Measurements from ENCODE around the gene PDCL3. TPM values are rescaled to one million over a fixed set of nuclear protein-coding genes. Genes with fewer than 3 reads are reported as not detected.

The PDCL3 gene
- total RNA-seq, 1 experiment from 2014 or later, result 21.3 TPM

- no TSS peak for BruUV-seq (replicated peaks)
- ChIA-PET CTCF (no interaction called here), POLR2A (no interaction called here)
- intact Hi-C loops (cut with micrococcal nuclease; ENCODE audit: unreplicated experiment), result no loop called here
- Mint-ChIP-seq H3K4me1 (ENCODE audit: low read depth, unreplicated experiment) (no peaks in the 10 kb centered on the region), H3K4me3 (ENCODE audit: unreplicated experiment) (no peak overlapping the region), H3K27ac (ENCODE audit: unreplicated experiment) (no peak overlapping the region), H3K27me3 (ENCODE audit: insufficient read depth, unreplicated experiment) (no peaks in the 10 kb centered on the region), H3K9me3 (ENCODE audit: unreplicated experiment) (no peaks in the 10 kb centered on the region), H3K36me3 (ENCODE audit: insufficient read depth, unreplicated experiment) (no peaks in the 10 kb centered on the region)
- Histone ChIP-seq H3K4me3 (ENCODE audit: low read depth, low read length) (no peak overlapping the region), H3K27me3 (replicated peaks; ENCODE audit: control insufficient read depth, insufficient read depth, low read length) (no peaks in the 10 kb centered on the region), H3K4me1 (no peaks in the 10 kb centered on the region), H3K9me3 (no peaks in the 10 kb centered on the region), H3K36me3 (ENCODE audit: control insufficient read depth, insufficient read depth, low read length) (no peaks in the 10 kb centered on the region)
- DNase-seq, result no peak
- TF ChIP-seq CTCF (IDR thresholded peaks at IDR 0.05; ENCODE audit: insufficient read depth in 1 of 2, low read depth in 1 of 2, low read length in 1 of 2, severe bottlenecking in 1 of 2, unreplicated experiment in 1 of 2), result no peak
Measured at GRCh38 chr2:100584816-100585215, 22.0 kb downstream of the PDCL3 start.

GRCh38 chr2:100588071-100588786, 25.4 kb downstream of the PDCL3 start:
- H3K9me3 Mint-ChIP-seq (ENCODE audit: unreplicated experiment), result no peaks in the 10 kb centered on the region
- no peak overlapping the region for H3K4me3 ChIP-seq (ENCODE audit: low read depth, low read length)
- no peak for TF ChIP-seq CTCF (IDR thresholded peaks at IDR 0.05; ENCODE audit: insufficient read depth in 1 of 2, low read depth in 1 of 2, low read length in 1 of 2, severe bottlenecking in 1 of 2, unreplicated experiment in 1 of 2)
- H3K27ac Mint-ChIP-seq (ENCODE audit: unreplicated experiment), result no peak overlapping the region
- H3K27me3 ChIP-seq (replicated peaks; ENCODE audit: control insufficient read depth, insufficient read depth, low read length), result no peaks in the 10 kb centered on the region
- no TSS peak for BruUV-seq (replicated peaks)
- ChIA-PET POLR2A (no interaction called here), CTCF (interaction anchor here (0.7 kb wide), 1 partner anchor 15 kb away, joined by 3 read pairs; no protein-coding TSS in a partner anchor)
- intact Hi-C loops (cut with micrococcal nuclease; ENCODE audit: unreplicated experiment), result no loop called here
- H3K27me3 Mint-ChIP-seq (ENCODE audit: insufficient read depth, unreplicated experiment), result peaks cover 8% of the 10 kb centered on the region
- H3K9me3 ChIP-seq, result no peaks in the 10 kb centered on the region
- H3K36me3 Mint-ChIP-seq (ENCODE audit: insufficient read depth, unreplicated experiment), result no peaks in the 10 kb centered on the region
- no peak for DNase-seq
- H3K36me3 ChIP-seq (ENCODE audit: control insufficient read depth, insufficient read depth, low read length), result no peaks in the 10 kb centered on the region
- no peaks in the 10 kb centered on the region for H3K4me1 Mint-ChIP-seq (ENCODE audit: low read depth, unreplicated experiment)
- H3K4me3 Mint-ChIP-seq (ENCODE audit: unreplicated experiment), result no peak overlapping the region
- no peaks in the 10 kb centered on the region for H3K4me1 ChIP-seq

GRCh38 chr2:100589527-100589926, 26.7 kb downstream of the PDCL3 start:
- no peak for DNase-seq
- H3K27me3 Mint-ChIP-seq (ENCODE audit: insufficient read depth, unreplicated experiment), result peaks cover 8% of the 10 kb centered on the region
- H3K27me3 ChIP-seq (replicated peaks; ENCODE audit: control insufficient read depth, insufficient read depth, low read length), result no peaks in the 10 kb centered on the region
- BruUV-seq (replicated peaks), result no TSS peak
- POLR2A ChIA-PET, result no interaction called here
- H3K36me3 ChIP-seq (ENCODE audit: control insufficient read depth, insufficient read depth, low read length), result no peaks in the 10 kb centered on the region
- H3K9me3 Mint-ChIP-seq (ENCODE audit: unreplicated experiment), result no peaks in the 10 kb centered on the region
- no peaks in the 10 kb centered on the region for H3K36me3 Mint-ChIP-seq (ENCODE audit: insufficient read depth, unreplicated experiment)
- TF ChIP-seq CTCF (IDR thresholded peaks at IDR 0.05; ENCODE audit: insufficient read depth in 1 of 2, low read depth in 1 of 2, low read length in 1 of 2, severe bottlenecking in 1 of 2, unreplicated experiment in 1 of 2), result no peak
- H3K4me1 ChIP-seq, result no peaks in the 10 kb centered on the region
- intact Hi-C loops (cut with micrococcal nuclease; ENCODE audit: unreplicated experiment), result no loop called here
- H3K4me3 ChIP-seq (ENCODE audit: low read depth, low read length), result no peak overlapping the region
- no peak overlapping the region for H3K4me3 Mint-ChIP-seq (ENCODE audit: unreplicated experiment)
- no peaks in the 10 kb centered on the region for H3K4me1 Mint-ChIP-seq (ENCODE audit: low read depth, unreplicated experiment)
- CTCF ChIA-PET, result no interaction called here
- no peaks in the 10 kb centered on the region for H3K9me3 ChIP-seq
- H3K27ac Mint-ChIP-seq (ENCODE audit: unreplicated experiment), result no peak overlapping the region

Data from Caco-2 (cell line).